ENCODE measurements around the gene MALRD1.

Gene MALRD1

GRCh38 chr10:19549503-19549902 is 500.9 kb downstream of the MALRD1 start:
- no peak overlapping the region for H3K9ac ChIP-seq (ENCODE audit: low read length)
- H3K27me3 ChIP-seq (ENCODE audit: control insufficient read depth in 1 of 2, insufficient read depth in 2 of 2, low read length in 2 of 2): no peaks in the 10 kb centered on the region
- H3K4me3 ChIP-seq (ENCODE audit: low read depth in 1 of 2, low read length in 2 of 2): no peak overlapping the region
- no peaks in the 10 kb centered on the region for H3K36me3 ChIP-seq (ENCODE audit: insufficient read depth, low read length)
- peaks cover 4% of the 10 kb centered on the region for H3K4me1 ChIP-seq (ENCODE audit: insufficient read depth, low read length)
- no peak overlapping the region for H3K27ac ChIP-seq (ENCODE audit: low read depth, low read length)
- no peaks in the 10 kb centered on the region for H3K9me3 ChIP-seq (ENCODE audit: low read length)

GRCh38 chr10:19556666-19557065 is 508.1 kb downstream of the MALRD1 start:
- Histone ChIP-seq H3K27me3 (ENCODE audit: control insufficient read depth in 1 of 2, insufficient read depth in 2 of 2, low read length in 2 of 2) (no peaks in the 10 kb centered on the region), H3K9me3 (ENCODE audit: low read length) (no peaks in the 10 kb centered on the region), H3K27ac (ENCODE audit: low read depth, low read length) (no peak overlapping the region), H3K4me1 (ENCODE audit: insufficient read depth, low read length) (no peaks in the 10 kb centered on the region), H3K36me3 (ENCODE audit: insufficient read depth, low read length) (no peaks in the 10 kb centered on the region), H3K9ac (ENCODE audit: low read length) (no peak overlapping the region), H3K4me3 (ENCODE audit: low read depth in 1 of 2, low read length in 2 of 2) (no peak overlapping the region)

- Histone ChIP-seq H3K4me1 (ENCODE audit: insufficient read depth, low read length) (peaks cover 4% of the 10 kb centered on the region), H3K4me3 (ENCODE audit: low read depth in 1 of 2, low read length in 2 of 2) (no peak overlapping the region), H3K36me3 (ENCODE audit: insufficient read depth, low read length) (no peaks in the 10 kb centered on the region), H3K27ac (ENCODE audit: low read depth, low read length) (no peak overlapping the region), H3K9ac (ENCODE audit: low read length) (no peak overlapping the region), H3K9me3 (ENCODE audit: low read length) (no peaks in the 10 kb centered on the region), H3K27me3 (ENCODE audit: control insufficient read depth in 1 of 2, insufficient read depth in 2 of 2, low read length in 2 of 2) (no peaks in the 10 kb centered on the region)
Observed at GRCh38 chr10:19561181-19561580, 512.6 kb downstream of the MALRD1 start.

GRCh38 chr10:19563388-19564141 is 515.0 kb downstream of the MALRD1 start:
- no peaks in the 10 kb centered on the region for H3K9me3 ChIP-seq (ENCODE audit: low read length)
- no peaks in the 10 kb centered on the region for H3K36me3 ChIP-seq (ENCODE audit: insufficient read depth, low read length)
- H3K4me3 ChIP-seq (ENCODE audit: low read depth in 1 of 2, low read length in 2 of 2): no peak overlapping the region
- H3K27ac ChIP-seq (ENCODE audit: low read depth, low read length): no peak overlapping the region
- H3K27me3 ChIP-seq (ENCODE audit: control insufficient read depth in 1 of 2, insufficient read depth in 2 of 2, low read length in 2 of 2): no peaks in the 10 kb centered on the region
- no peak overlapping the region for H3K9ac ChIP-seq (ENCODE audit: low read length)
- H3K4me1 ChIP-seq (ENCODE audit: insufficient read depth, low read length): peaks cover 4% of the 10 kb centered on the region

GRCh38 chr10:19570120-19570519 is 521.5 kb downstream of the MALRD1 start:
- Histone ChIP-seq H3K9me3 (ENCODE audit: low read length) (no peaks in the 10 kb centered on the region), H3K36me3 (ENCODE audit: insufficient read depth, low read length) (no peaks in the 10 kb centered on the region), H3K27ac (ENCODE audit: low read depth, low read length) (no peak overlapping the region), H3K4me3 (ENCODE audit: low read depth in 1 of 2, low read length in 2 of 2) (no peak overlapping the region), H3K9ac (ENCODE audit: low read length) (no peak overlapping the region), H3K27me3 (ENCODE audit: control insufficient read depth in 1 of 2, insufficient read depth in 2 of 2, low read length in 2 of 2) (no peaks in the 10 kb centered on the region), H3K4me1 (ENCODE audit: insufficient read depth, low read length) (no peaks in the 10 kb centered on the region)

- no peak overlapping the region for H3K9ac ChIP-seq (ENCODE audit: low read length)
- no peaks in the 10 kb centered on the region for H3K36me3 ChIP-seq (ENCODE audit: insufficient read depth, low read length)
- no peak overlapping the region for H3K4me3 ChIP-seq (ENCODE audit: low read depth in 1 of 2, low read length in 2 of 2)
- no peaks in the 10 kb centered on the region for H3K9me3 ChIP-seq (ENCODE audit: low read length)
- H3K27me3 ChIP-seq (ENCODE audit: control insufficient read depth in 1 of 2, insufficient read depth in 2 of 2, low read length in 2 of 2): no peaks in the 10 kb centered on the region
- H3K27ac ChIP-seq (ENCODE audit: low read depth, low read length): no peak overlapping the region
- no peaks in the 10 kb centered on the region for H3K4me1 ChIP-seq (ENCODE audit: insufficient read depth, low read length)
Observed at GRCh38 chr10:19570991-19571390, 522.4 kb downstream of the MALRD1 start.

- Histone ChIP-seq H3K9me3 (ENCODE audit: low read length) (no peaks in the 10 kb centered on the region), H3K27ac (ENCODE audit: low read depth, low read length) (no peak overlapping the region), H3K9ac (ENCODE audit: low read length) (no peak overlapping the region), H3K4me1 (ENCODE audit: insufficient read depth, low read length) (no peaks in the 10 kb centered on the region), H3K4me3 (ENCODE audit: low read depth in 1 of 2, low read length in 2 of 2) (no peak overlapping the region), H3K27me3 (ENCODE audit: control insufficient read depth in 1 of 2, insufficient read depth in 2 of 2, low read length in 2 of 2) (no peaks in the 10 kb centered on the region), H3K36me3 (ENCODE audit: insufficient read depth, low read length) (no peaks in the 10 kb centered on the region)
Observed at GRCh38 chr10:19572056-19572455, 523.5 kb downstream of the MALRD1 start.

- Histone ChIP-seq H3K27me3 (ENCODE audit: control insufficient read depth in 1 of 2, insufficient read depth in 2 of 2, low read length in 2 of 2) (no peaks in the 10 kb centered on the region), H3K4me3 (ENCODE audit: low read depth in 1 of 2, low read length in 2 of 2) (no peak overlapping the region)
Observed at GRCh38 chr10:19576576-19576975, 528.0 kb downstream of the MALRD1 start.

GRCh38 chr10:19577381-19577780 is 528.8 kb downstream of the MALRD1 start:
- H3K4me1 ChIP-seq (ENCODE audit: insufficient read depth, low read length): no peaks in the 10 kb centered on the region
- no peaks in the 10 kb centered on the region for H3K27me3 ChIP-seq (ENCODE audit: control insufficient read depth in 1 of 2, insufficient read depth in 2 of 2, low read length in 2 of 2)
- no peaks in the 10 kb centered on the region for H3K9me3 ChIP-seq (ENCODE audit: low read length)
- H3K9ac ChIP-seq (ENCODE audit: low read length): no peak overlapping the region
- no peak overlapping the region for H3K4me3 ChIP-seq (ENCODE audit: low read depth in 1 of 2, low read length in 2 of 2)
- H3K27ac ChIP-seq (ENCODE audit: low read depth, low read length): no peak overlapping the region
- no peaks in the 10 kb centered on the region for H3K36me3 ChIP-seq (ENCODE audit: insufficient read depth, low read length)

More at GRCh38 chr10:19576576-19576975, 528.0 kb downstream of the MALRD1 start:
- no peak overlapping the region for H3K9ac ChIP-seq (ENCODE audit: low read length)
- no peak overlapping the region for H3K27ac ChIP-seq (ENCODE audit: low read depth, low read length)
- no peaks in the 10 kb centered on the region for H3K4me1 ChIP-seq (ENCODE audit: insufficient read depth, low read length)
- H3K36me3 ChIP-seq (ENCODE audit: insufficient read depth, low read length): no peaks in the 10 kb centered on the region
- no peaks in the 10 kb centered on the region for H3K9me3 ChIP-seq (ENCODE audit: low read length)

GRCh38 chr10:19577807-19578206 is 529.2 kb downstream of the MALRD1 start:
- no peak overlapping the region for H3K4me3 ChIP-seq (ENCODE audit: low read depth in 1 of 2, low read length in 2 of 2)
- H3K9ac ChIP-seq (ENCODE audit: low read length): no peak overlapping the region
- H3K27me3 ChIP-seq (ENCODE audit: control insufficient read depth in 1 of 2, insufficient read depth in 2 of 2, low read length in 2 of 2): no peaks in the 10 kb centered on the region
- no peak overlapping the region for H3K27ac ChIP-seq (ENCODE audit: low read depth, low read length)
- H3K9me3 ChIP-seq (ENCODE audit: low read length): no peaks in the 10 kb centered on the region
- no peaks in the 10 kb centered on the region for H3K4me1 ChIP-seq (ENCODE audit: insufficient read depth, low read length)
- no peaks in the 10 kb centered on the region for H3K36me3 ChIP-seq (ENCODE audit: insufficient read depth, low read length)

- Histone ChIP-seq H3K4me3 (ENCODE audit: low read depth in 1 of 2, low read length in 2 of 2) (no peak overlapping the region), H3K9me3 (ENCODE audit: low read length) (no peaks in the 10 kb centered on the region), H3K27me3 (ENCODE audit: control insufficient read depth in 1 of 2, insufficient read depth in 2 of 2, low read length in 2 of 2) (no peaks in the 10 kb centered on the region), H3K4me1 (ENCODE audit: insufficient read depth, low read length) (no peaks in the 10 kb centered on the region), H3K27ac (ENCODE audit: low read depth, low read length) (no peak overlapping the region), H3K36me3 (ENCODE audit: insufficient read depth, low read length) (no peaks in the 10 kb centered on the region), H3K9ac (ENCODE audit: low read length) (no peak overlapping the region)
Observed at GRCh38 chr10:19578571-19578970, 530.0 kb downstream of the MALRD1 start.

Measured in muscle layer of colon (tissue), 2 donors.